ENCODE data around the gene MAST3. TPM values are rescaled to one million over a fixed set of nuclear protein-coding genes. Genes with fewer than 3 reads are reported as not detected.
A peak's percentile ranks its signal among the peaks of the same experiment; 100 is the strongest.

MAST3 gene
- total RNA-seq, 1 experiment from 2014 or later = 4.6 TPM

GRCh38 chr19:18179957-18180356, 82.4 kb downstream of the MAST3 start:
- no peak for DNase-seq (ENCODE audit: low read depth)

GRCh38 chr19:18183529-18183928, 86.0 kb downstream of the MAST3 start:
- DNase-seq (ENCODE audit: low read depth) = no peak

GRCh38 chr19:18185538-18185937, 88.0 kb downstream of the MAST3 start:
- DNase-seq (ENCODE audit: low read depth) = no peak

- DNase-seq (ENCODE audit: low read depth) = no peak
These were observed 92.7 kb downstream of the MAST3 start for GRCh38 chr19:18190278-18190677.

GRCh38 chr19:18191640-18192062, 94.1 kb downstream of the MAST3 start:
- no peak for DNase-seq (ENCODE audit: low read depth)

- peak; percentile 100 for DNase-seq (ENCODE audit: low read depth)
These were observed 95.3 kb downstream of the MAST3 start, which contains the start of gene MPV17L2 for GRCh38 chr19:18192673-18193387. Gene MPV17L2 (plus strand): TSS chr19:18193218. CDS start chr19:18193282, 64 bp downstream.

GRCh38 chr19:18193388-18194180, 96.0 kb downstream of the MAST3 start:
- no peak for DNase-seq (ENCODE audit: low read depth)

GRCh38 chr19:18194181-18194530, 96.6 kb downstream of the MAST3 start:
- no peak for DNase-seq (ENCODE audit: low read depth)

GRCh38 chr19:18194554-18195238, 97.1 kb downstream of the MAST3 start:
- DNase-seq (ENCODE audit: low read depth) = no peak

GRCh38 chr19:18196511-18196845, 98.9 kb downstream of the MAST3 start:
- DNase-seq (ENCODE audit: low read depth) = no peak

- no peak for DNase-seq (ENCODE audit: low read depth)
These were observed 99.7 kb downstream of the MAST3 start for GRCh38 chr19:18197306-18197705.

GRCh38 chr19:18197941-18198340, 100.4 kb downstream of the MAST3 start:
- DNase-seq (ENCODE audit: low read depth) = no peak

- DNase-seq (ENCODE audit: low read depth) = no peak
These were observed 100.8 kb downstream of the MAST3 start for GRCh38 chr19:18198374-18198773.

Other genes with a start within 250 kb of the MAST3 start
- 0.39 and 0.71 TPM in 2 replicates for gene JAK3, start 249.8 kb upstream of the MAST3 start, total RNA-seq (2014; rRNA removed; shearing (Covaris generic))
- gene RPL18A, start 237.9 kb upstream of the MAST3 start, total RNA-seq (2014; rRNA removed; shearing (Covaris generic)) = 622 and 685 TPM in 2 replicates
- not detected in 2 replicates for gene SLC5A5, start 225.8 kb upstream of the MAST3 start, total RNA-seq (2014; rRNA removed; shearing (Covaris generic))
- 31.3 and 36.8 TPM in 2 replicates for gene CCDC124, start 164.8 kb upstream of the MAST3 start, total RNA-seq (2014; rRNA removed; shearing (Covaris generic))
- 0.07 TPM in 1 of 2 replicates, not detected in the other for gene KCNN1, start 130.7 kb upstream of the MAST3 start, total RNA-seq (2014; rRNA removed; shearing (Covaris generic))
- 9.4 and 12.8 TPM in 2 replicates for gene ARRDC2, start 89.6 kb upstream of the MAST3 start, total RNA-seq (2014; rRNA removed; shearing (Covaris generic))
- 2.3 and 3.8 TPM in 2 replicates for gene IL12RB1, start 10.8 kb upstream of the MAST3 start, total RNA-seq (2014; rRNA removed; shearing (Covaris generic))
- 21.4 and 21.7 TPM in 2 replicates for gene PIK3R2, start 55.4 kb downstream of the MAST3 start, total RNA-seq (2014; rRNA removed; shearing (Covaris generic))
- gene IFI30, start 76.0 kb downstream of the MAST3 start, total RNA-seq (2014; rRNA removed; shearing (Covaris generic)) = 81.2 and 112 TPM in 2 replicates
- 32.4 and 33.4 TPM in 2 replicates for gene MPV17L2, start 95.4 kb downstream of the MAST3 start, total RNA-seq (2014; rRNA removed; shearing (Covaris generic))
- gene RAB3A, start 106.3 kb downstream of the MAST3 start, total RNA-seq (2014; rRNA removed; shearing (Covaris generic)) = 3.4 and 5.6 TPM in 2 replicates
- 0.07 and 0.15 TPM in 2 replicates for gene PDE4C, start 128.7 kb downstream of the MAST3 start, total RNA-seq (2014; rRNA removed; shearing (Covaris generic))
- gene IQCN, start 176.7 kb downstream of the MAST3 start, total RNA-seq (2014; rRNA removed; shearing (Covaris generic)) = 0.10 TPM in 1 of 2 replicates, not detected in the other
- gene JUND, start 183.8 kb downstream of the MAST3 start, total RNA-seq (2014; rRNA removed; shearing (Covaris generic)) = 54.1 and 206 TPM in 2 replicates
- gene LSM4, start 225.3 kb downstream of the MAST3 start, total RNA-seq (2014; rRNA removed; shearing (Covaris generic)) = 314 and 393 TPM in 2 replicates
- 10.3 and 13.5 TPM in 2 replicates for gene PGPEP1, start 242.8 kb downstream of the MAST3 start, total RNA-seq (2014; rRNA removed; shearing (Covaris generic))

Measured in M059J (cell line).